Stimulated activated CD4-positive, alpha-beta T cell treated with anti-CD3 and anti-CD28 coated beads, TNF-alpha, amount 100 ng/mL, for 48 hours (primary cell): ENCODE data around the gene TOGARAM1.

ENCODE experiments used
- DNase-seq, 3 donors: peaks; one replicate each; pipeline ENCODE4 v3.0.0-alpha.2; 2020; ENCODE audit warnings: low read depth in 3 of 3

TOGARAM1 gene

DNA sequence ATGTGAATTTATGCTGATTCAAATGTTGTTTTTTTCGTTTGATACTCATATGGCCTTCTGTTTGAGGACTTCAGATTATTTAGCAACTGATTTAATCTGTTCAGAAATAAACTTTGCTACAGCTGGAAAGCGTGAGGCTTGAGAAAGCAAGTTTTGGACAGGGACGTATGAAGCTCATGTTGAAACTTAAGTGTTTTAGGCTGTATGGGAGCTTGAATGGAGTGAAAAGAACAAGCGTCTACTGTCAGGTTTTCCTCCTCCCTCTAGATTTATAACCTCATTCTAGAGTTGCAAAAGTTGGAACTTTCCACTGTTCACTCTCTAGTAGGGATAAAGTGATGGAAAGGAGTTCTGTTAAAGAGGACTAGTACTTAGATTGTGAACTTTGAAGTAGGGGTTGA lies 123.0 kb downstream of the TOGARAM1 start:
- DNase-seq: no peak

DNA sequence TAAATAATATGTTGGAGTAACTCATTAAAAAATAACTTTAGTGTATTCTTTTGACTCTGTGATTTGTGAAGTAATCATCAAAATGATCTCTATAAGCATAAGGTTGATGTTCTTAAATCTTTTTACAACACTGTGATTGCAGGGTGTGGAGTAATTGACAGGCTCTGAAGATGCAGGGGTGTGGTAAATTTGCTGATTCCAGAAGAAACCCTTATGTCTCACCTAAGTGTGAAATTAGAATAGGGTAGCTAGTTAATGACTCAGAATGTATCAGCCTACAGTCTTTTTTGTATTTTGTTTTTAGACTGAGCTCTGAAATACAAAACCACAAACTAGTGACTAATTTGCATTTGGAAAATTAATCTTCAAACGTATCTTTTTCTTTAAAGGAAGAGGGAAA lies 127.8 kb downstream of the TOGARAM1 start:
- DNase-seq: no peak

GRCh38 chr14:45091710-45092109 lies 129.7 kb downstream of the TOGARAM1 start:
- no peak for DNase-seq

- DNase-seq: no peak
These were observed 132.3 kb downstream of the TOGARAM1 start for GRCh38 chr14:45094275-45094674.

DNA sequence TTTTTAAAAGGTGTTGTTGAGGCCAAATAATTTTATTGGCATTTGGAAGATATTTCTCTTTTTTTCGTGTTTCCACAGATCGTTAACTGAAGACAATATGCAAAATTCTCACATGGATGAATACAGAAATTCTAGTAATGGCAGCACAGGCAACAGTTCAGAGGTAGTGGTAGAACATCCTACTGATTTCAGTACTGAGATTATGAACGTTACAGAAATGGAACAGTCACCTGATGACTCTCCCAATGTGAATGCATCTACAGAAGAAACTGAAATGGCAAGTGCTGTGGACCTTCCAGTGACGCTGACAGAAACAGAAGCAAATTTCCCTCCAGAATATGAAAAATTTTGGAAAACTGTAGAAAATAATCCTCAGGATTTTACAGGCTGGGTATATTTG lies 133.2 kb downstream of the TOGARAM1 start:
- DNase-seq: no peak

DNA sequence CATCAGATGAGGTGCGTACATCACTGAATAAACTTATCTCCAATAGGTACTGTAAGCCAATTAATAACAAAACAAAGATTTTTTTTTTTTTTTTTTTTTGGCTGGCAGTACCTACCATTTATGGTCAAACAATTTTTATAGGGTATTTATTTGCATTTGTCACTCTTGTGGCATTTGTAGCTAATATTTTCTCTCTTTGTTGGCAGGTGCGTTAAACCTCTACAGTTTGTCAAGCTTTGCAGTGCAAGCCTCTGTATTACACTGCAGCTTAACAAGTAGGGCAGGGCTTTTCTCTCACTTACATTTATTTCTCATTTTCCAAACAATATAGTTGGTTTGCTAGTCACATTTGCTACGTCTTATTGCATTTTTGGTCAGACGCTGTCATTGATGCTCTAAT lies 134.2 kb downstream of the TOGARAM1 start:
- no peak for DNase-seq

- no peak for DNase-seq
These were observed 141.8 kb downstream of the TOGARAM1 start for GRCh38 chr14:45103806-45104205.

DNA sequence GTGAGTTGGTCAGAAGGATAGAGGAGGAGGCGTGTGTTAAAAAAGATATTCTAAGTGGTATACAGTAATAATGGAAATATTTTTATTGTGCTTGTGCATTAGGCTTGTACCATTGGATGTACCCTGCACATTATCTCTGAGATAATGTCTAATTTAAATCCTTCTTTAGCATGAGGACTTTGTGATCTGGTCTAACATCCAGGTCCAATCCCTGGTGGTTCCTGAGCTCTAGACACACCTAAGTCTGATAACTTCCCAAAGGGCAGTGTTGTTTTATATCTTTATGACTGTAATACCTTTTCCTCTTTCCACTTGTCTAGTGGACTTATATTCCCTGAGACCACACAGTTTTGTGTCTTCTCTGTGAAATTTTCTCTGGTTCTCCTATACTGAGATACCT lies 142.6 kb downstream of the TOGARAM1 start:
- no peak for DNase-seq

DNA sequence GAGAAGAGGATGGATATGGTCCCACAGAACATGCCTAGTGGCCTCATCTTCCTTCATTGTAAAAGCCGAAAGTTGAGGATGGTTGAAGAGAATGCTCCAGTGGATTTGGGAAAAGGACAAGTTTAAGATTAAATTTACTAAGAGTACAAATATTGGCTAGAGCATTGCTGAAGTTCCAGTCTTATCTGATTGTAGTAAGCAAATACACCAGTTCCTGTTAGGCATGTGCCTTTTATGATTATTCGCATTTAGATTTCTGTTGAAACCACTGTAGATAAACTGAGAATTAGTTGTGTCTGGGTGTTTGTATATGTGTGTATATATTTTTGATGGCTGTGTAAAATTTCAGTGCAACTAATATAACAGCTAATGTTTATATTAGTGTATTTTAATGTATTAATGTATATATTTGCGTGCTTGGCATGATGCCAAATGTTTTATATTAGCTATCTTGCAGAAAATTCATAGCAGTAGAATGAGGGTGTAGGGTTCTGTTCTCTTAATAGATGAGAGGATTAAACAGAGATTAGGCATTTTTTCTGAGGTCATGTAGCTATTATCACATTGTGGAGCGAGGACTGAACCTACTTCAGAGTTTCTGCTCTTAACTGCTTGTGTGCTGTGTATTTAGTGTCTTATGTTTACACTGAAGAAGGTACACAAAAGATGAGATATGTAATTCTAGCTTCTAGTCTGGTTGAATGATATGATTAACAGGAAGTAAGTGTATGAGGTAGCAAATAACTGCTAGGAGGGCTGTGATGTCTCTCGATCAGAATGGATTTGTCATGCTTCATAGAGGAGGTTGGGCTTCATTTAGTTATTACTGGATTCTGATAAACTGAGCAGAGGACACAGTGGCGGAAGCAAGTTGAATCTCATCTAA lies 151.1 kb downstream of the TOGARAM1 start:
- DNase-seq: no peak

- no peak for DNase-seq
These were observed 152.3 kb downstream of the TOGARAM1 start for GRCh38 chr14:45114327-45114726.

DNA sequence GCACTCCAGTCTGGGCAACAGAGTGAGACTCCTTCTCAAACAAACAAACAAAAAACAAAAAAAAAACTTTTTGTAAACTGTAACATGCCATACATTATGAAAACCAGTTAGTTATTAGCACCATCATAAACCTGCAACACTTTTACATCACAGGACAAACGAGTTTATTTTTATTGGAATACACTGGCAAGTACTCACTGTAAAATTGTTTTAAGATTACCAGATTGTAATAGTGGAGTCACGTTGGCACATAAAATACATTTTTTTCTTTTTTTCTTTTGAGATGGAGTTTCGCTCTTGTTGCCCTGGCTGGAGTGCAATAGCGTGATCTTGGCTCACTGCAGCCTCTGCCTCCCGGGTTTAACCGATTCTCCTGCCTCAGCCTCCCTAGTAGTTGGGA lies 156.6 kb downstream of the TOGARAM1 start:
- no peak for DNase-seq

DNA sequence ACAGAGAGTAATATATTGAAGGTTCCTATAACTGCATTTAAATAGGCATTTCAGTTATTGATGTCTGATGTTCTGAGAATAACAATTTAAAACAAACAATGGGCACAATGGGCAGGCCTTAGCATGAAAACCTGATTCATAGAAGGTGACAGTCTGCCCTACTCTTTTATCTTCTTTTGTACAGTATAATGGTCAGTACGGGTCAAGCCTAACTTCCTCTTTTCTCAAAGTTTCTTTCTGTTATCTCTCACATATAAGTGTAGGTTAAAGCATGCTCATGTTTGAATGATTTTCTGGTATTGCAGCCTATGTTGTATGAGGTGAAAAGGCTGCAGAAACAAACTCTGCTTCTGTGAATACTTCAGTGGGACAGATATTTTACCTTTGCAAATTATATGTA lies 158.1 kb downstream of the TOGARAM1 start:
- DNase-seq: no peak

GRCh38 chr14:45123271-45123670 lies 161.3 kb downstream of the TOGARAM1 start:
- DNase-seq: no peak
